Activated CD8-positive, alpha-beta T cell treated with anti-CD3 and anti-CD28 coated beads for 36 hours (primary cell): ENCODE measurements around the gene MTR. TPM values are rescaled to one million over a fixed set of nuclear protein-coding genes. Genes with fewer than 3 reads are reported as not detected.

Experiments used
- ATAC-seq: fragments of 200-7000 bp; cut with Tn5 transposase; one replicate; pipeline ENCODE4 v1.10.0; 2021; ENCODE audit warnings: mild to moderate bottlenecking, moderate library complexity
- CTCF ChIA-PET: fragments of 350-600 bp; sonication (Branson Sonifier 250); formaldehyde crosslinking; loops from one replicate; lab custom pipeline; 2021; ENCODE audit warnings: antibody characterized with exemption; lab: Charles Lee
- POLR2A ChIA-PET: fragments of 350-600 bp; sonication (Branson Sonifier 250); formaldehyde crosslinking; loops from one replicate; lab custom pipeline; 2021; ENCODE audit warnings: antibody characterized with exemption; lab: Charles Lee
- DNase-seq: peaks from one replicate; pipeline ENCODE4 v3.0.0-alpha.2; 2020
- H3K27ac Mint-ChIP-seq: one replicate; pipeline ENCODE4 v1.8.0; 2021; ENCODE audit warnings: mild to moderate bottlenecking, mixed read lengths
- H3K27me3 Mint-ChIP-seq: one replicate; pipeline ENCODE4 v1.8.0; 2021; ENCODE audit warnings: mixed read lengths
- H3K36me3 Mint-ChIP-seq: one replicate; pipeline ENCODE4 v1.8.0; 2021; ENCODE audit warnings: low read depth, mixed read lengths
- H3K4me1 Mint-ChIP-seq: one replicate; pipeline ENCODE4 v1.8.0; 2021; ENCODE audit warnings: low read depth, mixed read lengths
- H3K4me3 Mint-ChIP-seq: one replicate; pipeline ENCODE4 v1.8.0; 2021; ENCODE audit warnings: mild to moderate bottlenecking, moderate library complexity, mixed read lengths
- H3K9me3 Mint-ChIP-seq: one replicate; pipeline ENCODE4 v1.8.0; 2021; ENCODE audit warnings: mixed read lengths
- CTCF ChIP-seq: fragments of 200-600 bp; IDR thresholded peaks from one replicate; pipeline ENCODE4 v1.8.0; 2022; ENCODE audit warnings: antibody characterized with exemption, mild to moderate bottlenecking
- intact Hi-C: fragments of 100-400 bp; cut with micrococcal nuclease; formaldehyde crosslinking; loops from one replicate; pipeline ENCODE4 v1.10.0; 2022
- total RNA-seq, 2 experiments: library from RNA; stranded (reverse); gene quantifications; one replicate each; pipeline ENCODE4 v1.2.3, GENCODE V29; 2021

The MTR gene
- total RNA-seq, 2 experiments from 2014 or later: 72.4 to 72.7 TPM

- ChIA-PET CTCF (no interaction called here), POLR2A (no interaction called here)
Observed at GRCh38 chr1:236815941-236816340, 20.8 kb downstream of the MTR start.

GRCh38 chr1:236819856-236820255 lies 24.8 kb downstream of the MTR start:
- POLR2A ChIA-PET: interaction anchor here (1.5 kb wide), 1 partner anchor 24 kb away, joined by 3 read pairs; no protein-coding TSS in a partner anchor
- DNase-seq: peak; percentile 4
- CTCF ChIA-PET: no interaction called here
- Mint-ChIP-seq H3K4me3 (no peak overlapping the region), H3K9me3 (no peaks in the 10 kb centered on the region), H3K4me1 (peaks cover 12% of the 10 kb centered on the region), H3K27me3 (no peaks in the 10 kb centered on the region), H3K36me3 (peaks cover 60% of the 10 kb centered on the region), H3K27ac (no peak overlapping the region)
- no peak for TF ChIP-seq CTCF
- ATAC-seq: no peak
- intact Hi-C loops: no loop called here

More at GRCh38 chr1:236815941-236816340, 20.8 kb downstream of the MTR start:
- Mint-ChIP-seq H3K4me1 (peaks cover under 1% of the 10 kb centered on the region), H3K9me3 (no peaks in the 10 kb centered on the region), H3K27ac (no peak overlapping the region), H3K4me3 (no peak overlapping the region), H3K36me3 (peaks cover 61% of the 10 kb centered on the region), H3K27me3 (no peaks in the 10 kb centered on the region)
- ATAC-seq: no peak
- TF ChIP-seq CTCF: no peak
- no peak for DNase-seq
- intact Hi-C loops: no loop called here

- ChIA-PET CTCF (interaction anchor here (1.5 kb wide), 1 partner anchor 15 kb away, joined by 4 read pairs; no protein-coding TSS in a partner anchor), POLR2A (interaction anchor here (1.5 kb wide), 1 partner anchor 23 kb away, joined by 3 read pairs; no protein-coding TSS in a partner anchor)
- H3K4me3 Mint-ChIP-seq: no peak overlapping the region
- H3K27ac Mint-ChIP-seq: no peak overlapping the region
- H3K36me3 Mint-ChIP-seq: peaks cover 64% of the 10 kb centered on the region
- DNase-seq: no peak
- no peak for TF ChIP-seq CTCF
- no peak for ATAC-seq
- intact Hi-C loops: no loop called here
- peaks cover 12% of the 10 kb centered on the region for H3K4me1 Mint-ChIP-seq
- no peaks in the 10 kb centered on the region for H3K9me3 Mint-ChIP-seq
- H3K27me3 Mint-ChIP-seq: no peaks in the 10 kb centered on the region
Observed at GRCh38 chr1:236821091-236821627, 26.1 kb downstream of the MTR start.

- DNase-seq (no peak), ATAC-seq (no peak)
- no peak for TF ChIP-seq CTCF
- intact Hi-C loops: no loop called here
- peaks cover 12% of the 10 kb centered on the region for H3K4me1 Mint-ChIP-seq
- no peaks in the 10 kb centered on the region for H3K27me3 Mint-ChIP-seq
- ChIA-PET POLR2A (interaction anchor here (1.4 kb wide), 1 partner anchor 8 kb away, joined by 3 read pairs; no protein-coding TSS in a partner anchor), CTCF (no interaction called here)
- H3K4me3 Mint-ChIP-seq: no peak overlapping the region
- H3K9me3 Mint-ChIP-seq: no peaks in the 10 kb centered on the region
- no peak overlapping the region for H3K27ac Mint-ChIP-seq
- H3K36me3 Mint-ChIP-seq: peaks cover 64% of the 10 kb centered on the region
Observed at GRCh38 chr1:236823559-236823958, 28.5 kb downstream of the MTR start.

GRCh38 chr1:236829085-236829484 lies 34.0 kb downstream of the MTR start:
- Mint-ChIP-seq H3K27ac (no peak overlapping the region), H3K36me3 (peaks cover 59% of the 10 kb centered on the region), H3K4me3 (no peak overlapping the region), H3K9me3 (no peaks in the 10 kb centered on the region), H3K27me3 (no peaks in the 10 kb centered on the region), H3K4me1 (peaks cover 2% of the 10 kb centered on the region)
- ChIA-PET CTCF (interaction anchor here (1.8 kb wide), 1 partner anchor 557 kb away, joined by 4 read pairs; no protein-coding TSS in a partner anchor), POLR2A (no interaction called here)
- DNase-seq (no peak), ATAC-seq (no peak)
- intact Hi-C loops: no loop called here
- no peak for TF ChIP-seq CTCF
